SK-N-SH (cell line): Measurements from ENCODE around the gene LLGL2. TPM values are rescaled to one million over a fixed set of nuclear protein-coding genes. Genes with fewer than 3 reads are reported as not detected.

ENCODE experiments used
- CTCF ChIA-PET: fragments of 300-600, 350-600 bp; formaldehyde crosslinking; extraction: SDS; loops from one replicate; lab custom pipeline; 2021; lab: Yijun Ruan, JAX
- POLR2A ChIA-PET: fragments of 350-600 bp; sonication (Branson Sonifier 250); formaldehyde crosslinking; extraction: SDS; loops from one replicate; lab custom pipeline; 2020; ENCODE audit warnings: antibody characterized with exemption, inconsistent platforms; lab: Yijun Ruan, JAX
- DNase-seq: peaks from one replicate; pipeline ENCODE4 v3.0.0; 2012
- H2AFZ ChIP-seq: fragments of 200-600 bp; sonication (generic); 2 replicates; pipeline ENCODE4 v1.8.1; 2016; ENCODE audit warnings: antibody characterized with exemption, mild to moderate bottlenecking, low read depth
- H3F3A ChIP-seq: fragments of 200-600 bp; sonication (generic); replicated peaks from 2 replicates; pipeline ENCODE3; 2016; ENCODE audit warnings: antibody characterized with exemption, mild to moderate bottlenecking; ENCODE audit not compliant: insufficient read depth
- H3K27ac ChIP-seq, 2 experiments: fragments of 200-500 bp in 1 of 2; fragments of 200-600 bp in 1 of 2; sonication (Bioruptor generic) in 1 of 2; sonication (generic), shearing (Covaris generic) in 1 of 2; 2 replicates each; pipeline versions ENCODE4 v1.5.1 to v1.6.1; 2014 to 2016; ENCODE audit warnings: low read depth in 2 of 2, inconsistent platforms in 1 of 2, low read length in 1 of 2, mild to moderate bottlenecking in 1 of 2, mixed read lengths in 1 of 2
- H3K27me3 ChIP-seq: fragments of 200-600 bp; sonication (generic), shearing (Covaris generic); 2 replicates; pipeline ENCODE4 v1.6.1; 2016; ENCODE audit warnings: mixed run types; ENCODE audit not compliant: insufficient read depth
- H3K36me3 ChIP-seq, 2 experiments: fragments of 200-500 bp in 1 of 2; fragments of 200-600 bp in 1 of 2; sonication (Bioruptor generic) in 1 of 2; sonication (generic) in 1 of 2; replicated peaks in 1 of 2; 2 replicates each; pipeline versions ENCODE3 to v1.5.1; 2014 to 2016; ENCODE audit warnings: low read length in 1 of 2, mild to moderate bottlenecking in 1 of 2; ENCODE audit not compliant: insufficient read depth in 2 of 2, control insufficient read depth in 1 of 2
- H3K4me1 ChIP-seq, 2 experiments: fragments of 200-500 bp in 1 of 2; fragments of 200-600 bp in 1 of 2; sonication (Bioruptor generic) in 1 of 2; sonication (generic), shearing (Covaris generic) in 1 of 2; 2 replicates each; pipeline versions ENCODE4 v1.5.1 to v1.6.1; 2014 to 2016; ENCODE audit warnings: low read depth in 1 of 2, low read length in 1 of 2, mixed run types in 1 of 2; ENCODE audit not compliant: insufficient read depth in 2 of 2, control insufficient read depth in 1 of 2
- H3K4me2 ChIP-seq: fragments of 200-600 bp; sonication (generic), shearing (Covaris generic); 2 replicates; pipeline ENCODE4 v1.6.1; 2017; ENCODE audit warnings: mixed run types
- H3K4me3 ChIP-seq, 2 experiments: fragments of 200-500 bp in 1 of 2; fragments of 200-600 bp in 1 of 2; sonication (Bioruptor generic) in 1 of 2; sonication (generic), shearing (Covaris generic) in 1 of 2; 2 replicates each; pipeline versions ENCODE4 v1.5.1 to v1.8.1; 2014 to 2016; ENCODE audit warnings: low read depth in 2 of 2, inconsistent platforms in 1 of 2, low read length in 1 of 2, mild to moderate bottlenecking in 1 of 2, mixed read lengths in 1 of 2, moderate library complexity in 1 of 2
- H3K79me2 ChIP-seq: fragments of 200-600 bp; sonication (generic); 2 replicates; pipeline ENCODE4 v1.8.1; 2017; ENCODE audit warnings: mild to moderate bottlenecking; ENCODE audit not compliant: insufficient read depth
- H3K9ac ChIP-seq: fragments of 200-600 bp; sonication (generic); 2 replicates; pipeline ENCODE4 v1.6.1; 2017; ENCODE audit warnings: mixed run types
- H3K9me2 ChIP-seq: fragments of 200-600 bp; sonication (generic); 2 replicates; pipeline ENCODE4 v1.6.1; 2017; ENCODE audit warnings: mixed run types
- H3K9me3 ChIP-seq: fragments of 200-600 bp; sonication (generic); 2 replicates; pipeline ENCODE4 v1.6.1; 2017; ENCODE audit warnings: mixed run types, mild to moderate bottlenecking, moderate library complexity
- H4K20me1 ChIP-seq: fragments of 200-600 bp; sonication (generic); 2 replicates; pipeline ENCODE4 v1.6.1; 2017; ENCODE audit warnings: mild to moderate bottlenecking, mixed run types; ENCODE audit not compliant: insufficient read depth
- CHD2 ChIP-seq: fragments of 150-350 bp; IDR thresholded peaks from 2 replicates; pipeline ENCODE4 v1.6.1; 2018; ENCODE audit warnings: low read length; ENCODE audit not compliant: partially characterized antibody
- ELF1 ChIP-seq: IDR thresholded peaks from 2 replicates; pipeline ENCODE4 v1.4.0; 2012
- EP300 ChIP-seq, 2 experiments: IDR thresholded peaks; 2 replicates each; pipeline versions ENCODE4 v1.4.0 to v1.6.1; 2012; ENCODE audit warnings: borderline replicate concordance in 1 of 2, low read depth in 1 of 2, low read length in 1 of 2
- EZH2phosphoT487 ChIP-seq: fragments of 200-600 bp; sonication (generic); IDR thresholded peaks from 2 replicates; pipeline ENCODE4 v1.6.1; 2017; ENCODE audit warnings: low read depth, mixed run types, mild to moderate bottlenecking, antibody characterized with exemption, moderate library complexity, borderline replicate concordance
- FOXM1 ChIP-seq: IDR thresholded peaks from 2 replicates; pipeline ENCODE4 v1.4.0; 2012; ENCODE audit warnings: low read depth, mild to moderate bottlenecking
- MAX ChIP-seq: IDR thresholded peaks from 2 replicates; pipeline ENCODE4 v1.4.0; 2012; ENCODE audit warnings: low read depth
- MEF2A ChIP-seq: IDR thresholded peaks from 2 replicates; pipeline ENCODE4 v1.4.0; 2012; ENCODE audit warnings: low read depth, borderline replicate concordance
- NRF1 ChIP-seq: IDR thresholded peaks from 2 replicates; pipeline ENCODE4 v1.6.1; 2012; ENCODE audit warnings: low read depth, mild to moderate bottlenecking, low read length
- PBX3 ChIP-seq: IDR thresholded peaks from 2 replicates; pipeline ENCODE4; 2012
- RAD21 ChIP-seq: IDR thresholded peaks from 2 replicates; pipeline ENCODE4 v1.6.1; 2012; ENCODE audit warnings: mild to moderate bottlenecking, low read length
- RCOR1 ChIP-seq: fragments of 150-350 bp; IDR thresholded peaks from 2 replicates; pipeline ENCODE4 v1.6.1; 2017; ENCODE audit warnings: antibody characterized with exemption, low read length
- SMC3 ChIP-seq: IDR thresholded peaks from 2 replicates; pipeline ENCODE4 v1.6.1; 2012; ENCODE audit warnings: low read depth, low read length, improper control_type of control experiment
- TCF12 ChIP-seq: IDR thresholded peaks from 2 replicates; pipeline ENCODE4 v1.4.0; 2012
- TEAD4 ChIP-seq: IDR thresholded peaks from 2 replicates; pipeline ENCODE4 v1.4.0; 2012; ENCODE audit warnings: mild to moderate bottlenecking, borderline replicate concordance; ENCODE audit not compliant: insufficient read depth
- WGBS: methylation state at CpG from one replicate; pipeline ENCODE4 v1.1.6; 2017; ENCODE audit warnings: low lambda C conversion rate; 5-methylcytosine and 5-hydroxymethylcytosine counted together
- polyA plus RNA-seq, 3 experiments: library from polyadenylated mRNA; depleted of rRNA; stranded (reverse); fragments of >200 nt; gene quantifications; 2 replicates each; pipeline ENCODE4 v1.2.3, GENCODE V29; 2012
- TF ChIP-seq, protein P1 (sequence below): fragments of 200-600 bp; sonication (generic); IDR thresholded peaks from 2 replicates; pipeline ENCODE4 v1.6.1; 2017; ENCODE audit warnings: antibody characterized with exemption, mild to moderate bottlenecking, moderate library complexity
- TF ChIP-seq, protein P2 (sequence below): IDR thresholded peaks from 2 replicates; pipeline ENCODE4 v1.4.0; 2012; ENCODE audit warnings: low read depth, borderline replicate concordance
- TF ChIP-seq, protein P3 (sequence below): IDR thresholded peaks from 2 replicates; pipeline ENCODE4 v1.4.0; 2012; ENCODE audit warnings: low read depth, borderline replicate concordance
- TF ChIP-seq, protein P4 (sequence below): fragments of 150-350 bp; IDR thresholded peaks from 2 replicates; pipeline ENCODE4 v1.6.1; 2017; ENCODE audit warnings: antibody characterized with exemption, low read length, low read depth, borderline replicate concordance
- TF ChIP-seq, protein P5 (sequence below): fragments of 150-350 bp; IDR thresholded peaks from 2 replicates; pipeline ENCODE4 v1.6.1; 2016; ENCODE audit warnings: mild to moderate bottlenecking, low read depth, low read length

LLGL2 gene
- polyA plus RNA-seq, 1 of the 3 experiments (the other 2 are of a cell fraction), result 6.7 TPM

DNA sequence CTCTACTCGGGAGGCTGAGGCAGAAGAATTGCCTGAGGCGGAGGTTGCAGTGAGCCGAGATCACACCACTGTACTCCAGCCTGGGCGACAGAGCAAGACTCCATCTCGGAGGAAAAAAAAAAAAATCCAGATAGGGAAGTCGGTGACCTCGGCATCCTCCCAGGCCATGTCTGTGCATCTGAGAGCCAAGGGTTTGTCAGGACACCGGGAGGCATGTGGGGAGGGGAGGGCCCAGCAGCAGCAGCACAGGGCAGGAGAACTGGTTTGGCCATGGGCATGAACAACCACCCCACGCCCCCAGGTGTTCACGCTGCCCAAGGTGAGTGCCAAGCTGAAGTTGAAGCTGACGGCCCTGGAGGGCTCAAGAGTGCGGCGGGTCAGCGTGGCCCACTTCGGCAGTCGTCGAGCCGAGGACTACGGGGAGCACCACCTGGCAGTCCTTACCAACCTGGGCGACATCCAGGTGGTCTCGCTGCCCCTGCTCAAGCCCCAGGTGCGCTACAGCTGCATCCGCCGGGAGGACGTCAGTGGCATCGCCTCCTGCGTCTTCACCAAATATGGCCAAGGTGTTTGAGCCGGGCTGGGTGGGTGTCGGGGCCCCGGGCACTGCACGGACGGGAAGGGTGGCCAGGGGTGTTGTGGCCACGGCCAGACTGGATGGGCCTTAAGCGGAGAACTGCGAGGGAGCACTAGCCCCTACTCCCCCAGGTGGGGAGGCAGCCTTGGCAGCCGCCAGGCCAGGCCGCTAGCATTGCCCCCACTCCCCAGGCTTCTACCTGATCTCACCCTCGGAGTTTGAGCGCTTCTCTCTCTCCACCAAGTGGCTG is 47.4 kb downstream of the LLGL2 start (continued):
- TF ChIP-seq, protein P1, sequence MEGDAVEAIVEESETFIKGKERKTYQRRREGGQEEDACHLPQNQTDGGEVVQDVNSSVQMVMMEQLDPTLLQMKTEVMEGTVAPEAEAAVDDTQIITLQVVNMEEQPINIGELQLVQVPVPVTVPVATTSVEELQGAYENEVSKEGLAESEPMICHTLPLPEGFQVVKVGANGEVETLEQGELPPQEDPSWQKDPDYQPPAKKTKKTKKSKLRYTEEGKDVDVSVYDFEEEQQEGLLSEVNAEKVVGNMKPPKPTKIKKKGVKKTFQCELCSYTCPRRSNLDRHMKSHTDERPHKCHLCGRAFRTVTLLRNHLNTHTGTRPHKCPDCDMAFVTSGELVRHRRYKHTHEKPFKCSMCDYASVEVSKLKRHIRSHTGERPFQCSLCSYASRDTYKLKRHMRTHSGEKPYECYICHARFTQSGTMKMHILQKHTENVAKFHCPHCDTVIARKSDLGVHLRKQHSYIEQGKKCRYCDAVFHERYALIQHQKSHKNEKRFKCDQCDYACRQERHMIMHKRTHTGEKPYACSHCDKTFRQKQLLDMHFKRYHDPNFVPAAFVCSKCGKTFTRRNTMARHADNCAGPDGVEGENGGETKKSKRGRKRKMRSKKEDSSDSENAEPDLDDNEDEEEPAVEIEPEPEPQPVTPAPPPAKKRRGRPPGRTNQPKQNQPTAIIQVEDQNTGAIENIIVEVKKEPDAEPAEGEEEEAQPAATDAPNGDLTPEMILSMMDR, result no peak
- TF ChIP-seq EZH2phosphoT487 (no peak), TEAD4 (no peak)

GRCh38 chr17:75573540-75573957 is 48.1 kb downstream of the LLGL2 start:
- Histone ChIP-seq H3K79me2 (no peaks in the 10 kb centered on the region), H4K20me1 (no peaks in the 10 kb centered on the region), H3K9ac (no peak overlapping the region), H3K36me3 (no peaks in the 10 kb centered on the region), H3K27ac (no peak overlapping the region), H3K9me3 (no peaks in the 10 kb centered on the region), H3K27me3 (no peaks in the 10 kb centered on the region), H3F3A (no peaks in the 10 kb centered on the region), H3K9me2 (no peaks in the 10 kb centered on the region), H3K4me1 (no peaks in the 10 kb centered on the region; a peak in 1 of 4 replicates), H3K4me3 (no peak overlapping the region), H3K4me2 (no peak overlapping the region), H2AFZ (no peak overlapping the region)
- WGBS, result 82% methylated on average over 14 of the region's 16 CpGs
- TF ChIP-seq SMC3 (no peak), PBX3 (no peak), ELF1 (no peak), TCF12 (no peak), MEF2A (no peak), CHD2 (no peak), MAX (no peak), RAD21 (no peak), FOXM1 (no peak), RCOR1 (no peak), TEAD4 (no peak), EP300 (IDR thresholded peaks at IDR 0.05; ENCODE audit: borderline replicate concordance in 1 of 2, low read depth in 1 of 2, low read length in 1 of 2) (no peak), NRF1 (no peak)
- TF ChIP-seq, protein P2, sequence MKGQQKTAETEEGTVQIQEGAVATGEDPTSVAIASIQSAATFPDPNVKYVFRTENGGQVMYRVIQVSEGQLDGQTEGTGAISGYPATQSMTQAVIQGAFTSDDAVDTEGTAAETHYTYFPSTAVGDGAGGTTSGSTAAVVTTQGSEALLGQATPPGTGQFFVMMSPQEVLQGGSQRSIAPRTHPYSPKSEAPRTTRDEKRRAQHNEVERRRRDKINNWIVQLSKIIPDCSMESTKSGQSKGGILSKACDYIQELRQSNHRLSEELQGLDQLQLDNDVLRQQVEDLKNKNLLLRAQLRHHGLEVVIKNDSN, result no peak
- TF ChIP-seq, protein P3, sequence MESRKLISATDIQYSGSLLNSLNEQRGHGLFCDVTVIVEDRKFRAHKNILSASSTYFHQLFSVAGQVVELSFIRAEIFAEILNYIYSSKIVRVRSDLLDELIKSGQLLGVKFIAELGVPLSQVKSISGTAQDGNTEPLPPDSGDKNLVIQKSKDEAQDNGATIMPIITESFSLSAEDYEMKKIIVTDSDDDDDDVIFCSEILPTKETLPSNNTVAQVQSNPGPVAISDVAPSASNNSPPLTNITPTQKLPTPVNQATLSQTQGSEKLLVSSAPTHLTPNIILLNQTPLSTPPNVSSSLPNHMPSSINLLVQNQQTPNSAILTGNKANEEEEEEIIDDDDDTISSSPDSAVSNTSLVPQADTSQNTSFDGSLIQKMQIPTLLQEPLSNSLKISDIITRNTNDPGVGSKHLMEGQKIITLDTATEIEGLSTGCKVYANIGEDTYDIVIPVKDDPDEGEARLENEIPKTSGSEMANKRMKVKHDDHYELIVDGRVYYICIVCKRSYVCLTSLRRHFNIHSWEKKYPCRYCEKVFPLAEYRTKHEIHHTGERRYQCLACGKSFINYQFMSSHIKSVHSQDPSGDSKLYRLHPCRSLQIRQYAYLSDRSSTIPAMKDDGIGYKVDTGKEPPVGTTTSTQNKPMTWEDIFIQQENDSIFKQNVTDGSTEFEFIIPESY, result no peak
- TF ChIP-seq, protein P1, result no peak
- TF ChIP-seq, protein P4, sequence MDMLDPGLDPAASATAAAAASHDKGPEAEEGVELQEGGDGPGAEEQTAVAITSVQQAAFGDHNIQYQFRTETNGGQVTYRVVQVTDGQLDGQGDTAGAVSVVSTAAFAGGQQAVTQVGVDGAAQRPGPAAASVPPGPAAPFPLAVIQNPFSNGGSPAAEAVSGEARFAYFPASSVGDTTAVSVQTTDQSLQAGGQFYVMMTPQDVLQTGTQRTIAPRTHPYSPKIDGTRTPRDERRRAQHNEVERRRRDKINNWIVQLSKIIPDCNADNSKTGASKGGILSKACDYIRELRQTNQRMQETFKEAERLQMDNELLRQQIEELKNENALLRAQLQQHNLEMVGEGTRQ, result no peak
- TF ChIP-seq, protein P5, sequence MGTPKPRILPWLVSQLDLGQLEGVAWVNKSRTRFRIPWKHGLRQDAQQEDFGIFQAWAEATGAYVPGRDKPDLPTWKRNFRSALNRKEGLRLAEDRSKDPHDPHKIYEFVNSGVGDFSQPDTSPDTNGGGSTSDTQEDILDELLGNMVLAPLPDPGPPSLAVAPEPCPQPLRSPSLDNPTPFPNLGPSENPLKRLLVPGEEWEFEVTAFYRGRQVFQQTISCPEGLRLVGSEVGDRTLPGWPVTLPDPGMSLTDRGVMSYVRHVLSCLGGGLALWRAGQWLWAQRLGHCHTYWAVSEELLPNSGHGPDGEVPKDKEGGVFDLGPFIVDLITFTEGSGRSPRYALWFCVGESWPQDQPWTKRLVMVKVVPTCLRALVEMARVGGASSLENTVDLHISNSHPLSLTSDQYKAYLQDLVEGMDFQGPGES, result no peak
- ChIA-PET POLR2A (no interaction called here), CTCF (interaction anchor here (1.0 to 1.5 kb wide), 2 partner anchors 15 to 24 kb away, joined by 3 to 4 read pairs; no protein-coding TSS in a partner anchor)
- no peak for DNase-seq
